ACHN (cell line): ENCODE data around the gene SERPINE2.
"Not testable (repeated sequence)": the region's sequence is repeated elsewhere in the genome, so short reads cannot be mapped to it uniquely, and the experiment has no call there.

Experiments
- DNase-seq: peaks from one replicate; pipeline ENCODE4 v3.0.0-alpha.2; 2015
- in situ Hi-C: cut with HindIII; loops from 2 replicates; pipeline ENCODE4 v1.10.0; 2017; ENCODE audit warnings: low sequenced_read_pairs, low pct_ligation_motif_present, low pct_unique_long_range_greater_than_20kb

Gene SERPINE2

GRCh38 chr2:223957092-223957851 lies 81.8 kb downstream of the SERPINE2 start, which contains the start of gene MRPL44:
Gene MRPL44, plus strand, starts transcription at chr2:223957463. Its CDS starts 10 bp downstream, at chr2:223957473.
- DNase-seq, result peak; percentile 96
- in situ Hi-C loops, result no loop called here

DNA sequence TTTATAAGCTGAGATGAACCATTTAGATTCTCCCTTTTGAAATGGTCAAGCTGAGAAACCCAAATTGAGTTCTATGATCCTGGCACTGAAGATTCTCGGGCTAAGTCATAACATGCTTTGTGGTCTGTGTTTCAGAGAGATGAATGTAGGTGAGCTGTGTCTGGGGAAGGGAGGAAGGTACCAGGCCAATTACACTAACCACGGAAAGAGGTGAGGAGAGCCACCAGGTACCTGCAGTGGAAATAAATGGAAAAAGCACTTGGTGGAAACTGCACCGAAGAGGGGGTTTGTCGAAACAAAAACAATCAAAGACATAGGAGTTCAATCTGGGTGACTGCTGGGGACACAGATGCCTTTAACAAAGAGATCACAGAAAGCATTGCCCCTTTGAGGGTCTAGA lies 82.8 kb downstream of the SERPINE2 start:
- DNase-seq, result no peak
- in situ Hi-C loops, result no loop called here

DNA sequence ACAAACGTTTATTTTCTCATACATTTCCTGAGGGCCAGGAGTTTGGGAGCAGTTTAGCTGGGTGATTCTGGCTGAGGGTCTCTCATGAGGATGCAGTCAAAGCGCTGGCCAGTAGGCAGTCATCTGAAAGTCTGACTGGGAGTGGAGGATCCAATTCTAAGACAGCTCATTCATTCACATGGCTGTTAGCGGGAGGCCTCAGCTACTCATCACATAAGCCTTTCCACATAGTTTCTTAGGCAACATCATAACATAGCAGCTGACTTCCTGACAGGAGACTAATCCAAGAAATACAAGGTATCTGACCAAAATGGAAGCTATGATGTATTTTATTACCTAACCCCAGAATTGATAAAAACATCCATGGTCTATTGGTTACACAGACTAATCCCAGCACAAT lies 84.7 kb downstream of the SERPINE2 start:
- DNase-seq, result peak; percentile 24
- in situ Hi-C loops, result no loop called here

GRCh38 chr2:223952280-223952968 lies 86.7 kb downstream of the SERPINE2 start:
- in situ Hi-C loops, result no loop called here
- DNase-seq, result no peak

DNA sequence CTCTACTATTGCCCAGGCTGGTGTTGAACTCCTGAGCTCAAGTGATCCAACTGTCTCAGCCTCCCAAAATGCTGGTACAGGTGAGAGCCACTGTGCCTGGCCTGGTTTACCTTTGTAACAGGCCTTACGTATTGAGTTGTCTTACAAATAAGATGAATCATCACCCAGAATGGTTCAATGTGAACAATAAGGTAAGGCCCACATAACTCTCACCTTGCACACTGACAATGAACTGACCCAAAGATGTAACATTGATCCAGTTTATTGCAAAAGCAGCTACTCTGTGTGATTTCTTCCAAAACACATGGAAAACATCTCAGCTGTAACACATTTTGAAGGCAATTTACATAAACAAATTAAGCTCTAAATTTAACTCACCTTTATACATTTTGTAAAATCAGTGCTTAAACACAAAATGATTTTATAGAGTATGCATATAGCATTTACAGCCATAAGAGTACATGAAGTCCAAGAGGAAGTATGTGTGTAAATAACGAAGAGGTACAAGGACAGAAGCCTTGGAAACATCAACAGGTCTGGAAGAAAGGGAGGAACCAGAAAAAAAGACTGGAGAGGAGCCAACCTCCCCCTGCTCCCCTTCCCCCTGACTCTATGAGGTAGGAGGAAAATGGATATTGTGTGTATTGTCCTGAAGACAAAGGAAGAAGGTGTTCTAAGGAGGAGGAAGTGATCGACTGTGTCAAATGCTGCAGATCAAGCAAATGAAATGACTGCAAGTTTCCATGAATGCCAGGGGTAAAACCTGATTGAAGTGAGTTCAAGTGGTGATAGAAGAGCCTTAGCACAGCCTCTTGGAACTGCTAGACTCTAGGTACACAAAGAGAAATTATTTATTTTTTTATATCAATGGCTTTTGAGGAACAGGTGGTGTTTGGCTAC lies 88.4 kb downstream of the SERPINE2 start:
- no peak for DNase-seq
- in situ Hi-C loops, result no loop called here

- no peak for DNase-seq
- in situ Hi-C loops, result no loop called here
These were observed 89.7 kb downstream of the SERPINE2 start for GRCh38 chr2:223949241-223949840.

- no peak for DNase-seq
- in situ Hi-C loops, result no loop called here
These were observed 91.3 kb downstream of the SERPINE2 start for GRCh38 chr2:223947711-223948205.

DNA sequence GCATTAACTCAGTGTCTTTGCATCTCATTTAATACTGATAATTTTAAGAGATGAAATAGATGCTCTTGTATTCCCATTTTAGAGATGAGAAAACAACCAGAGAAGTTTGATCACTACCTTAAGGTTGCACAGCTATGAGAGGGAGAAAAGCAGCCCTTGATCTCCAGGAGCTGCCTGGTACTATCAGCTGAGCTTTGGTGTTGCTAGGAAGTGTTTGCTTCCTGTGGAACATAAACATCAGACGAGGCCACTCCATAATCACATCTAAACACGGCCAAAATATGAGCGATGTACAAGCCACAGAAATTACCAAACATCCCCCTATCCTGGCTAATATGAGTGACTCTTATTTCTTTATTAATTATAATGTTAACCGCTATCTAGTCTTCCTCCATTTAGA lies 93.3 kb downstream of the SERPINE2 start:
- in situ Hi-C loops, result no loop called here
- no peak for DNase-seq

DNA sequence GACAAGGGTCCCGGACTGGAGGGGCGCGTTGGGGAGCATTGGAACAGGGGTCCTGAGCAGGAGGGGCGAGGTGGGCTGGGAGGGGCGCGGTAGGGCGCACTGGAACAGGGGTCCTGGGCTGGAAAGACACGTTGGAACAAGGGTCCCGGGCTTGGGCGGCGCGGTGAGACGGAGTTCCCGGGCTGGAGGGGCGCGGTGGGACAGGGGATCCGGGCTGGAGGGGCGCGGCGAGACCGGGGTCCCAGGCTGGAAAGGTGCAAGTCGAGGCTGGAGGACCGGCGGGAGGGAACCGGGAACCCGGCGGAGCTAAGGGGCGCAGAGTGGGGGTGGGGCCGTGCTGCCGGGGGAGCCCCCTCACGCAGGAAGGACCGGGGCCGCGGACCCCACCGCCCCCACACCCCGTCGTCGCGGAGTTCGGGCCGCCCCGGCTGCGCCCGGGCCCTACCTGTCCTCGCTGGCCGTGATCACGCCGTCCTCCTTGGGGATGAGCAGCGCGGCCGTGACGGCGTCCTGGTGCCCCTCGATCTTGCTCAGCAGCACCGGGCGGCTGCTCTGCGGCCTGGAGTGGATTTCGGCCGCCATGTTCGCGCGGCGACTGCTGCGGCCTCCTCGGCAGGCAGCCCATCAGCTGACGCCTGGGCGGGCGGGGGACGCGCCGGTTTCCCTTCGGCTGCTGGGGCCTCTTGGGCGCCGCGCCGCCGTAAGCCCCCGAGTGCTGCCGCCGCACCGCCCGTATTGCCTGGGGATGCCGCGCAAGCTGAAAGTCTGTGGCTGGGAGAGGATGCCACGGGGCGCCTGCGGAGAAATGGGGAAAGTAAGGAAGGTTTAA lies 94.2 kb downstream of the SERPINE2 start, which contains the start of gene WDFY1:
TSS of gene WDFY1 (minus strand) at position 633 of the 829 bp plus-strand sequence. CDS start at position 582, 51 bp downstream.
- DNase-seq, result peak; percentile 90
- in situ Hi-C loops, result no loop called here

GRCh38 chr2:223944166-223944702 lies 94.9 kb downstream of the SERPINE2 start:
- DNase-seq, result peak; percentile 45
- in situ Hi-C loops, result no loop called here

GRCh38 chr2:223943561-223944008 lies 95.5 kb downstream of the SERPINE2 start:
- in situ Hi-C loops, result no loop called here
- DNase-seq, result peak; percentile 58

GRCh38 chr2:223943135-223943534 lies 96.0 kb downstream of the SERPINE2 start:
- in situ Hi-C loops, result no loop called here

GRCh38 chr2:223941579-223942277 lies 97.4 kb downstream of the SERPINE2 start:
- in situ Hi-C loops, result no loop called here
- peak; percentile 84 for DNase-seq

More at GRCh38 chr2:223943135-223943534, 96.0 kb downstream of the SERPINE2 start:
- DNase-seq, result no peak

DNA sequence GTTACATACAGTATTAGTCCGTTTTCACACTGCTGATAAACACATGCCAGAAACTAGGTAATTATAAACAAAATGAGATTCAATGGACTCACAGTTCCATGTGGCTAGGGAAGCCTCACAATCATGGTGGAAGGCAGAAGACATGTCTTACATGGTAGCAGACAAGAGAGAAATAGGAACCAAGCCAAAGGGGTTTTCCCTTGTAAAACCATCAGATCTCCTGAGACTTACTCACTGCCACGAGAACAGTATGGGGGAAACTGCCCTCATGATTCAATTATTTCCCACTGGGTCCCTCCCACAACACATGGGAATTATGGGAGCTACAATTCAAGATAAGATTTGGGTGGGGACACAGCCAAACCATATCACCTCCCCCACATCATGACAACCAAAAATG lies 99.6 kb downstream of the SERPINE2 start:
- peak; percentile 10 for DNase-seq
- in situ Hi-C loops, result not testable (repeated sequence)

GRCh38 chr2:223937535-223937934 lies 101.6 kb downstream of the SERPINE2 start:
- no peak for DNase-seq
- in situ Hi-C loops, result no loop called here

- in situ Hi-C loops, result no loop called here
- no peak for DNase-seq
These were observed 102.2 kb downstream of the SERPINE2 start for GRCh38 chr2:223936862-223937326.
